Right lobe of liver (tissue), 6 donors: ENCODE results near the gene LSM5. TPM values are rescaled to one million over a fixed set of nuclear protein-coding genes. Genes with fewer than 3 reads are reported as not detected.
"Not testable (repeated sequence)": the region's sequence is repeated elsewhere in the genome, so short reads cannot be mapped to it uniquely, and the experiment has no call there.

Experiments
- ATAC-seq, 4 donors: fragments of 200-7000 bp; cut with Tn5 transposase; one replicate each; pipeline ENCODE4 v1.9.1; 2020; ENCODE audit warnings: mild to moderate bottlenecking in 4 of 4, moderate library complexity in 4 of 4
- DNase-seq, 3 donors: peaks; one replicate each; pipeline ENCODE4 v3.0.0-alpha.2; 2020
- H3K27ac ChIP-seq, 3 donors: fragments of 200-600 bp; one replicate each; pipeline ENCODE4 v1.8.0; 2022
- H3K27me3 ChIP-seq, 2 donors: fragments of 200-600 bp; one replicate each; pipeline ENCODE4 v1.8.0; 2022
- H3K36me3 ChIP-seq, 4 donors: fragments of 200-600 bp; sonication (generic) in 1 of 4; one replicate each; pipeline versions ENCODE4 v1.5.1 to v1.8.0; 2017 to 2022; ENCODE audit warnings: control low read depth in 1 of 4
- H3K4me1 ChIP-seq, 4 donors: fragments of 200-600 bp; sonication (generic) in 1 of 4; one replicate each; pipeline versions ENCODE4 v1.5.1 to v1.8.0; 2017 to 2022; ENCODE audit warnings: control low read depth in 1 of 4
- H3K4me3 ChIP-seq, 3 donors: fragments of 200-600 bp; one replicate each; pipeline ENCODE4 v1.8.0; 2022
- H3K9me3 ChIP-seq, 4 donors: fragments of 200-600 bp; sonication (generic) in 1 of 4; one replicate each; pipeline versions ENCODE4 v1.5.1 to v1.8.0; 2017 to 2022; ENCODE audit warnings: control low read depth in 1 of 4
- CTCF ChIP-seq, 4 donors: fragments of 200-600 bp in 3 of 4; fragments of 450-650 bp in 1 of 4; IDR thresholded peaks; one replicate each; pipeline versions ENCODE4 v1.5.1 to v1.8.0; 2016 to 2022; ENCODE audit warnings: antibody characterized with exemption in 4 of 4, mild to moderate bottlenecking in 2 of 4
- POLR2A ChIP-seq: fragments of 450-650 bp; IDR thresholded peaks from one replicate; pipeline ENCODE4 v1.6.1; 2017; ENCODE audit warnings: antibody characterized with exemption, mild to moderate bottlenecking
- WGBS: methylation state at CpG from one replicate; pipeline ENCODE4 v1.1.6; 2018; ENCODE audit warnings: low coverage, low lambda C conversion rate; ENCODE audit not compliant: insufficient coverage; ENCODE audit errors: missing lambda C conversion rate; 5-methylcytosine and 5-hydroxymethylcytosine counted together
- intact Hi-C, 2 donors: fragments of 100-400 bp; cut with DNase I; formaldehyde crosslinking; loops; one replicate each; pipeline versions ENCODE4 v1.11.2 to v1.14.1; 2022
- total RNA-seq, 6 experiments: library from RNA; depleted of rRNA in 2 of 6; stranded (reverse); fragments of >200 nt in 2 of 6; fragmentation: NEBNext Ultra II Directional in 3 of 6; extraction: Animal tissue kit (Norgen Biotek cat#: 25700) in 3 of 6; gene quantifications; one replicate each; pipeline versions ENCODE4 v1.1.0 to v1.2.4, GENCODE V29; 2016 to 2023
- donor health status: DM: no; HTN: yes; CAD: no.
- donor health status: DM: no; HTN: no; CAD: no.
- donor health status: DM: no; HTN: no; CAD: no.
- donor health status: DM: no; HTN: yes; CAD: no.
- donor health status: DM: no; HTN: yes; CAD: no.

LSM5 gene
- total RNA-seq, 6 experiments from 2014 or later = 8.7 to 26.2 (median 21.8) TPM

- peaks cover 0 to 5% (median 0%) of the 10 kb centered on the region in 4 donors for H3K4me1 ChIP-seq
- no peak overlapping the region for H3K27ac ChIP-seq
- H3K4me3 ChIP-seq = no peak overlapping the region
- TF ChIP-seq CTCF (IDR thresholded peaks at IDR 0.05) = no peak
- TF ChIP-seq POLR2A = no peak
- no peak for ATAC-seq
- no peak for DNase-seq
- no peaks in the 10 kb centered on the region for H3K27me3 ChIP-seq
- intact Hi-C loops = no loop called here
- H3K36me3 ChIP-seq = peaks cover 0 to 6% (median 0%) of the 10 kb centered on the region in 4 donors
- no peaks in the 10 kb centered on the region for H3K9me3 ChIP-seq
- 71% methylated on average over 4 of the region's 4 CpGs for WGBS
These were observed 12.5 kb upstream of the LSM5 start for GRCh38 chr7:32502728-32503127.

DNA sequence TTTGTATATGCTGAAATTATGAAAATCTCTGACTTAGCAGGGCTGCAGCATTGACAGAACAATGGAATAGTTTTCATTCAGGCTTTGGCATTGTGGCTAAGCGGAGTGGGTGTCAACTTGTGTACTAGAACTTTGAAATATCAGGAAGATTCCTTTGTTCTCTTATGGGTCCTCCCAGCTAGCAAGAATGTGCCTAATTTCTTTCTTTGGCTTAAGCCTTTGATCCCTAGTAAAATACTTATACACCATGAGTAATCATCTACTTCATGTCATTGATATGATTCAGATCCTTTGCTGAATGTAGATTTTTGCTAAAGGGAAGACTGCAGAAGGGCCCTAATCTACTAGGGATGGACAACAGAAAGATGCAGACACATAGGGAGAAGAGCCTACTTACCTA lies 11.3 kb upstream of the LSM5 start:
- DNase-seq = no peak
- Histone ChIP-seq H3K27me3 (no peaks in the 10 kb centered on the region), H3K27ac (no peak overlapping the region), H3K36me3 (peaks cover 0 to 2% (median 0%) of the 10 kb centered on the region in 4 donors), H3K9me3 (no peaks in the 10 kb centered on the region), H3K4me1 (peaks cover 0 to 12% (median 1%) of the 10 kb centered on the region in 4 donors), H3K4me3 (no peak overlapping the region)
- intact Hi-C loops = no loop called here
- ATAC-seq = no peak
- TF ChIP-seq POLR2A = no peak
- no peak for TF ChIP-seq CTCF (IDR thresholded peaks at IDR 0.05)
- 76% methylated on average over 1 of the region's 1 CpG for WGBS

DNA sequence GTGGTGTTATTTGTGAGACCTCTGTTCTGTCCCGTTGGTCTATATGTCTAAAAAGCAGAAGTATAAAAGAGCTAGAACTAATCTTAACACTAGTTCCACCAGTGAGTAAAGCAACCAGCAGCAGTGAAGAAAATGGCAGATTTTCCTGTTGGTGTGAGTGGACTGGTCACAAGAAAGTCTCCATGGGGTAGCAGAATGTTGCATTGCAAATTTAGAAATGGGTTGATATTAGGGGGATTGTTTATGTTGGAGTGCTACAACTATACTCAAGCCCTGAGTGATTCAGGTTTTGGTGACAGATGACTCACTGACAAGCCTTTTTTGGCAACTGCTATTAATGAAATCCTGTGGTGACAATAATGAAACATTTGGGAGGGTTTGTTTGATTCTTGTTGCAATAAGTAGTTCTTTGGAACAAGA lies 10.8 kb upstream of the LSM5 start:
- Histone ChIP-seq H3K4me3 (no peak overlapping the region), H3K27ac (no peak overlapping the region), H3K36me3 (no peaks in the 10 kb centered on the region), H3K27me3 (no peaks in the 10 kb centered on the region), H3K9me3 (no peaks in the 10 kb centered on the region), H3K4me1 (peaks cover 0 to 16% (median 4%) of the 10 kb centered on the region in 4 donors)
- 42% methylated on average over 1 of the region's 1 CpG for WGBS
- DNase-seq (no peak), ATAC-seq (peak in 1 of 4 donors; percentile 82)
- no peak for TF ChIP-seq CTCF (IDR thresholded peaks at IDR 0.05)
- TF ChIP-seq POLR2A = no peak
- intact Hi-C loops = no loop called here

GRCh38 chr7:32500216-32500615 lies 10.0 kb upstream of the LSM5 start:
- intact Hi-C loops, H3K9me3 ChIP-seq, H3K27me3 ChIP-seq, H3K4me3 ChIP-seq, ATAC-seq, H3K27ac ChIP-seq, H3K36me3 ChIP-seq, DNase-seq: not testable (repeated sequence)
- WGBS = 93% methylated on average over 1 of the region's 1 CpG
- H3K4me1 ChIP-seq = peaks cover 0 to 16% (median 4%) of the 10 kb centered on the region in 4 donors

GRCh38 chr7:32499755-32500154 lies 9.6 kb upstream of the LSM5 start:
- H3K27me3 ChIP-seq, ATAC-seq, H3K27ac ChIP-seq, H3K9me3 ChIP-seq, DNase-seq, intact Hi-C loops, H3K4me3 ChIP-seq, H3K36me3 ChIP-seq: not testable (repeated sequence)
- H3K4me1 ChIP-seq = peaks cover 0 to 16% (median 4%) of the 10 kb centered on the region in 4 donors
- 92% methylated on average over 2 of the region's 2 CpGs for WGBS
